ENCODE results near the gene RCOR3.

Gene RCOR3

DNA sequence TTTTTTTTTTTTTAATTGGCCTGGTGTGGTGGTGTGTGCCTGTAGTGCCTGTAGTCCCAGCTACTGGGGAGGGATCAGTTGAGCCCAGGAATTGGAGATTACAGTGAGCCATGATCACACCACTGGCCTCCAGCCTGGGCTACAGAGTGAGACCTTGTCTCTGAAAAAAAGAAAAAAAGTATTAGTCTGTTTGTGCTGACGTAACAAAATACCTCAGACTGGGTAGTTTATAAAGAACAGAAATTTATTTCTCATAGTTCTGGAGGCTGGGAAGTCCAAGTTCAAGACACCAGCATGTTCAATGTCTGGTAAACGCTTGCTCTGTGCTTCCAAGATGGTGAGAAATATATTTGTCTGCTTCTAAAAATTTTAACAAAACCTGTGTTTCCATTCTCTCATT is 93.3 kb downstream of the RCOR3 start:
- no peak overlapping the region for H3K27ac ChIP-seq
- TF ChIP-seq ZFX (IDR thresholded peaks at IDR 0.05) = no peak
- TF ChIP-seq, protein P1, sequence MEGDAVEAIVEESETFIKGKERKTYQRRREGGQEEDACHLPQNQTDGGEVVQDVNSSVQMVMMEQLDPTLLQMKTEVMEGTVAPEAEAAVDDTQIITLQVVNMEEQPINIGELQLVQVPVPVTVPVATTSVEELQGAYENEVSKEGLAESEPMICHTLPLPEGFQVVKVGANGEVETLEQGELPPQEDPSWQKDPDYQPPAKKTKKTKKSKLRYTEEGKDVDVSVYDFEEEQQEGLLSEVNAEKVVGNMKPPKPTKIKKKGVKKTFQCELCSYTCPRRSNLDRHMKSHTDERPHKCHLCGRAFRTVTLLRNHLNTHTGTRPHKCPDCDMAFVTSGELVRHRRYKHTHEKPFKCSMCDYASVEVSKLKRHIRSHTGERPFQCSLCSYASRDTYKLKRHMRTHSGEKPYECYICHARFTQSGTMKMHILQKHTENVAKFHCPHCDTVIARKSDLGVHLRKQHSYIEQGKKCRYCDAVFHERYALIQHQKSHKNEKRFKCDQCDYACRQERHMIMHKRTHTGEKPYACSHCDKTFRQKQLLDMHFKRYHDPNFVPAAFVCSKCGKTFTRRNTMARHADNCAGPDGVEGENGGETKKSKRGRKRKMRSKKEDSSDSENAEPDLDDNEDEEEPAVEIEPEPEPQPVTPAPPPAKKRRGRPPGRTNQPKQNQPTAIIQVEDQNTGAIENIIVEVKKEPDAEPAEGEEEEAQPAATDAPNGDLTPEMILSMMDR (conservative IDR thresholded peaks at IDR 0.05) = no peak

GRCh38 chr1:211352985-211353515 is 93.9 kb downstream of the RCOR3 start:
- TF ChIP-seq, protein P1 (conservative IDR thresholded peaks at IDR 0.05) = peak; percentile 94
- TF ChIP-seq ZFX (IDR thresholded peaks at IDR 0.05) = no peak
- H3K27ac ChIP-seq = no peak overlapping the region

DNA sequence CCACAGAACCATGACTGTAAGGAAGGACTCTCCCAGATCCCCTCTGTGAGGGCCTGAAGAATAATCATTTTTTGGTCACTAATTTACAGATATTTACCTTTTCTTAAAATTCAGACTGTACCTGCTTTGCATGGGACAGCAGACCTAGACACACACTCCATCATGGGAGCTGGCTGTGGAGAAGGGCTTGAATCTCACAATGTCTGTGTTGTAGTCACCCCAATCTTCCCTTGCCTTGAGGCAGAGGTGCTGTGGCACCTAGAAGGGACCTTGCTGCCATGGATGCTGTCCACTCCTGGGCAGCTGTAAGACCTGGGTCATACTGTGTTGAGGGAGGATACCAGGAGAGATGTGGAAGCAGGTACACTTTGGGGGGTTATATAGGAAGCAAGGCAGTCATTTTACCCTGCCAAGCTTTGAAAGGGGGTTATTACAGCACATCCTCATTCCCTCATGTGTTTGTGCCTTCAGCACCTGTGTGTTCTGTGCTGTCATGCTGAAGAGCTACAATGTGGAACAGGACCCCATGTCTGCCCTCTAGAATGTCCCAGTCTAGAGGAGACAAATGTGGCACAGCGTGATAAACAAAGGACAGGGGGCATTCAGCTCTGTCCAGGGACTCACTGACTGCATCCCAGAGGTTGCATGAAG is 94.5 kb downstream of the RCOR3 start:
- no peak for TF ChIP-seq ZFX (IDR thresholded peaks at IDR 0.05)
- TF ChIP-seq, protein P1 (conservative IDR thresholded peaks at IDR 0.05) = no peak
- H3K27ac ChIP-seq = no peak overlapping the region

DNA sequence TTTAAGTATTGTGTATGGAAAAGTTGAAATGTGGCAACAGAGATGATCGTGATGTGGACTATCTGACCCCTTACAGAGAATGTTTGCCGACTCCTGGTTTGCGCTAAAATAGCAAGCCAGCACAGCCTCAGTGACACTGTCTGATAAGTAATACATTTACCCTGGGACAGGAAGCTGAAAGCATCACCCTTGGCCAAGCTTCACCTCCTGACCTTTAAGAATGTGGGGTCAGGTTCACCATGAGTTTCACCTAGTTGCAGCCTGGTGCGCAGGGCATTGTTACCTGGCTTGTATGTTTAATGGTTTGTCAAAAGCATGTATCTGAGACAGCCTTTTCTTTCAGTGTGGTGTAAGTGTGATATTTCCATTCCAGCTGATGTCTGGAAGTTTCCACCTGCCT is 96.7 kb downstream of the RCOR3 start:
- TF ChIP-seq, protein P1 (conservative IDR thresholded peaks at IDR 0.05) = no peak
- TF ChIP-seq ZFX (IDR thresholded peaks at IDR 0.05) = no peak
- H3K27ac ChIP-seq = no peak overlapping the region

DNA sequence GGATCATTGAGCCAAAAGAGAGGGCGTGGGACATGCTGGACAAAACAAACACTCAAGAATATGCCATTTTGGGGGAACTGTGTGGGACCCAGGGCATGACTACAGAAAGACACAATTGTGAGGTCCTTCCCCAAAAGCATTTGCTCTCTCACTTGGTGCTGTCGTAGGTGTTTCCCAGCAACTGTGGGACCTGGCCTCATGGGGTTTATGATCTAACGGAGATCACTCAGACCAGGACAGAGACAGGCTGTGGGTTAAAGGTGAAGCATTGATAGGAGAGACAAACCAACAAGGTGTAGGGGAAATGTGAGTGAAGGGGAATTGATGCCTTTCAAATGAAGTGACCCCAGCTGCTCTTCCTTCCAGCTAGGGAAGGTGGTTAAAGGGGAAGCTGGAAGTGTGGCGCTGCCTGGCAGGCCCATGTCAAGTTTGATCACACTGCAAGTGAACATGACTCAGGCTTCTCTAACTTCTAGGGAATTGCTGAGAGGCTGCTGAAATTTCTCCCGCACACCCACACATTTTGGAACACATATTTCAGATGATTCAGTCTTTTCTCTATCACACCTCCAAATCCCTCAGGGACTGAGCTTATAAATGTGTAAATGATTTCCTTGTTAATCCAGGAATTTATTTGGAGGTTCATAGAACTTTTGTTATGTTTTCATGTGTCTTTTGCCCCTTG is 97.7 kb downstream of the RCOR3 start:
- TF ChIP-seq ZFX (IDR thresholded peaks at IDR 0.05) = no peak
- TF ChIP-seq, protein P1 (conservative IDR thresholded peaks at IDR 0.05) = no peak
- no peak overlapping the region for H3K27ac ChIP-seq

DNA sequence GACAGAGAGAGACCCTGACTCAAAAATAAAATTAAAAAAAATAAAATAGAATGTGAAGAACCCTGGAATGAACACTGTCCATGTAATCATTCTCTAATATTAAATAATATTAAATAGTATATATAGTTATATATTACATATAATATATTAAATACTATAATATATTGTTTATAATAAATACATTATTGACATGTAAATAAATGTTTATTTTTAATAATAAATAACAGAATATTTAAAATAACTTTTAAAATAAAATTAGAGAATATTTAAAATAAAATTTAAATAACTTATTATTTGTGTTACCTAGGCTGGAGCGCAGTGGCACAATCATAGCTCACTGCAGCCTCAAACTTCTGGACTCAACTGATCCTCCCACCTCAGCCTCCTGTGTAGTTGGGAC is 99.5 kb downstream of the RCOR3 start:
- TF ChIP-seq ZFX (IDR thresholded peaks at IDR 0.05) = no peak
- TF ChIP-seq, protein P1 (conservative IDR thresholded peaks at IDR 0.05) = no peak
- H3K27ac ChIP-seq = no peak overlapping the region

- no peak overlapping the region for H3K27ac ChIP-seq
- TF ChIP-seq ZFX (IDR thresholded peaks at IDR 0.05) = no peak
- TF ChIP-seq, protein P1 (conservative IDR thresholded peaks at IDR 0.05) = no peak
These were observed 100.7 kb downstream of the RCOR3 start for GRCh38 chr1:211359876-211360275.

All from C4-2B (cell line).